ENCODE measurements around the gene DEGS1. TPM values are rescaled to one million over a fixed set of nuclear protein-coding genes. Genes with fewer than 3 reads are reported as not detected.

The DEGS1 gene
- total RNA-seq, 1 donor from 2014 or later = 88.1 TPM

DNA sequence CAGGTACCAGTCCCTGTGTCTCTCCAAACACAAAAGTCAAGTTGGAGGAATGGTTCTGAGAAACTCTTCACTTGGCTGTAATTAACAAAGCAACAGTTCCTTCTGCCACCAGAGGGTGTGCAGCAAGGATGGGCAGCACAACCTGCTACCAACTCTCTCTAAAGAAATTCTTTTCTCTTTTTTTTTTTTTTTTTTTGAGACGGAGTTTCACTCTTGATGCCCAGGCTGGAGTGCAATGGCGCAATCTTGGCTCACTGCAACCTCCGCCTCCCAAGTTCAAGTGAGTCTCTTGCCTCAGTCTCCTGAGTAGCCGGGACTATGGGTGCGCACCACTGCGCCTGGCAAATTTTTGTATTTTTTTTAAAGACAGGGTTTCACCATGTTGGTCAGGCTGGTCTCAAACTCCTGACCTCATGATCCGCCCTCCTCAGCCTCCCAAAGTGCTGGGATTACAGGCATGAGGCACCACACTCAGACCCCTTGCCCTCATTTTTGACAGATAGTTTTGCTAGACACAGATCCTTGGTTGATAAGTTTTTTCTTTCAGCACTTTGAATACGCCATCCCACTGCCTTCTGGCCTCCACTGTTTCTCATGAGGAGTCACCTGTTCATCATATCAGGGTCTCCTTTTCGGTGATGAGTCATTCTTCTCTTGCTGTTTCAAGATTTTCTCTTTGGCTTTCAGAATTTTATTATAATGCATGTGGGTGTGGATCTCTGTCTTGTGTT lies 12.1 kb upstream of the DEGS1 start:
- TF ChIP-seq, protein P1, sequence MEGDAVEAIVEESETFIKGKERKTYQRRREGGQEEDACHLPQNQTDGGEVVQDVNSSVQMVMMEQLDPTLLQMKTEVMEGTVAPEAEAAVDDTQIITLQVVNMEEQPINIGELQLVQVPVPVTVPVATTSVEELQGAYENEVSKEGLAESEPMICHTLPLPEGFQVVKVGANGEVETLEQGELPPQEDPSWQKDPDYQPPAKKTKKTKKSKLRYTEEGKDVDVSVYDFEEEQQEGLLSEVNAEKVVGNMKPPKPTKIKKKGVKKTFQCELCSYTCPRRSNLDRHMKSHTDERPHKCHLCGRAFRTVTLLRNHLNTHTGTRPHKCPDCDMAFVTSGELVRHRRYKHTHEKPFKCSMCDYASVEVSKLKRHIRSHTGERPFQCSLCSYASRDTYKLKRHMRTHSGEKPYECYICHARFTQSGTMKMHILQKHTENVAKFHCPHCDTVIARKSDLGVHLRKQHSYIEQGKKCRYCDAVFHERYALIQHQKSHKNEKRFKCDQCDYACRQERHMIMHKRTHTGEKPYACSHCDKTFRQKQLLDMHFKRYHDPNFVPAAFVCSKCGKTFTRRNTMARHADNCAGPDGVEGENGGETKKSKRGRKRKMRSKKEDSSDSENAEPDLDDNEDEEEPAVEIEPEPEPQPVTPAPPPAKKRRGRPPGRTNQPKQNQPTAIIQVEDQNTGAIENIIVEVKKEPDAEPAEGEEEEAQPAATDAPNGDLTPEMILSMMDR (IDR thresholded peaks at IDR 0.05; ENCODE audit: unreplicated experiment) = peak; percentile 51
- Mint-ChIP-seq H3K9me3 (ENCODE audit: unreplicated experiment) (no peaks in the 10 kb centered on the region), H3K27me3 (ENCODE audit: unreplicated experiment) (peaks cover 5% of the 10 kb centered on the region), H3K4me3 (ENCODE audit: unreplicated experiment) (no peak overlapping the region), H3K27ac (ENCODE audit: unreplicated experiment) (no peak overlapping the region), H3K4me1 (ENCODE audit: unreplicated experiment) (peaks cover 3% of the 10 kb centered on the region), H3K36me3 (ENCODE audit: low read depth, unreplicated experiment) (peaks cover 4% of the 10 kb centered on the region)
- DNase-seq (ENCODE audit: low spot score) = no peak

DNA sequence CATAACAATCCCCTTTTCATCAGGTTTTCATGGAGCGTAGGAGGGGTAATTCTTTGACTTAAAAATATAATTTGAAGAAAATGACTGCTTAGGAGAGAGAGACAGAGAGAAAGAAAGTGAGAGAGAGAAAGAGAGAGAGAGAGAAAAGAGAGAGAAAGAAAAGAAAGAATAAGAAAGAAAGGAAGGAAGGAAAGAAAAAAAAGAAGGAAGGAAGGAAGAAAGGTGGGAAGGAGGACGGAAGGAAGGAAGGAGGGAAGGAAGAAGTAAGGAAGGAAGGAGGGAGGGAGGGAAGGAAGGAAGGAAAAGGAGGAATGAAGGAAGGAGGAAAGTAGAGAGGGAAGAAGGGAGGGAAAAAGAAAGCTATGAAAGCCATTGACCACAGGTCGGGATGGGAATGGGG lies 10.8 kb upstream of the DEGS1 start:
- Mint-ChIP-seq H3K4me1 (ENCODE audit: unreplicated experiment) (peaks cover 3% of the 10 kb centered on the region), H3K36me3 (ENCODE audit: low read depth, unreplicated experiment) (peaks cover 4% of the 10 kb centered on the region), H3K27me3 (ENCODE audit: unreplicated experiment) (peaks cover 5% of the 10 kb centered on the region), H3K4me3 (ENCODE audit: unreplicated experiment) (no peak overlapping the region), H3K9me3 (ENCODE audit: unreplicated experiment) (no peaks in the 10 kb centered on the region), H3K27ac (ENCODE audit: unreplicated experiment) (no peak overlapping the region)
- TF ChIP-seq, protein P1 (IDR thresholded peaks at IDR 0.05; ENCODE audit: unreplicated experiment) = no peak
- no peak for DNase-seq (ENCODE audit: low spot score)

DNA sequence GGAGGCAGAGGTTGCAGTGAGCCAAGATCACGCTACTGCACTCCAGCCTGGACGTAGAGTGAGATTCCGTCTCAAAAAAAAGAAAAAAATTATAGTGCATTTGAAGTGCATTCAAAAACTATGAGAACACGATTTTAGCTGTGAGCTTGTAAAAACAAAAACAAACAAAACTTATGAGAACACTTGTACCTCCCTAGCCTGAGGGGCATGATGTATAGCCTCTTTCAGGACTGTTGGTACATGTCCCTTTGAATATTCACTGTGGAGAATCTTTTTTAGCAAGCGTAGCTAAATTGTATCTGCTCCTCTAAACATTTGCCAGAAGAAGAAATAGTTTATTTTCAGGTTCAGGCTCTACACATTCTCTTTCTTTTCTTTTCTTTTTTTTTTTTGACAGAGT lies 9.5 kb upstream of the DEGS1 start:
- peaks cover 5% of the 10 kb centered on the region for H3K27me3 Mint-ChIP-seq (ENCODE audit: unreplicated experiment)
- H3K9me3 Mint-ChIP-seq (ENCODE audit: unreplicated experiment) = no peaks in the 10 kb centered on the region
- H3K27ac Mint-ChIP-seq (ENCODE audit: unreplicated experiment) = no peak overlapping the region
- TF ChIP-seq, protein P1 (IDR thresholded peaks at IDR 0.05; ENCODE audit: unreplicated experiment) = no peak
- no peak for DNase-seq (ENCODE audit: low spot score)
- peaks cover 3% of the 10 kb centered on the region for H3K4me1 Mint-ChIP-seq (ENCODE audit: unreplicated experiment)
- H3K36me3 Mint-ChIP-seq (ENCODE audit: low read depth, unreplicated experiment) = peaks cover 4% of the 10 kb centered on the region
- no peak overlapping the region for H3K4me3 Mint-ChIP-seq (ENCODE audit: unreplicated experiment)

DNA sequence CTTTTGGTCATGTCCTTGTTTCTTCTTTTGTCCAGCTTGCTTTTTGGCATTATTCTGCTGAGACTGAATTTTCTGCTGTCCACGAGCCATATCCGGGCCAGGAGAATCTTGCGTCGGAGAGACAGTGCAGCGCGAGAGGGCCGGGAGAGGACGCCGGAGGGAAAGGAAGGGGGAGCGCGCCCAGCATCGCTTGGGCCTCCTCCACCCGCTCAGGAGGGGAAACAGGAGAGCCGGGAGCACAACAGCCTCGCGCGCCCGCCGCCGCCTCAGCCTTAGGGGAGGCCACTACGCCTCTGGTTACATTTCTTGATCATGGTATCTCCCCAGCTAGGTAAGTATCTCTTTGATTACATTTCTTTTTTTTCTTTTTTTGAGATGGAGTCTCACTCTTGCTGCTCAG lies 7.4 kb upstream of the DEGS1 start:
- Mint-ChIP-seq H3K36me3 (ENCODE audit: low read depth, unreplicated experiment) (no peaks in the 10 kb centered on the region), H3K27ac (ENCODE audit: unreplicated experiment) (no peak overlapping the region), H3K4me1 (ENCODE audit: unreplicated experiment) (no peaks in the 10 kb centered on the region), H3K9me3 (ENCODE audit: unreplicated experiment) (no peaks in the 10 kb centered on the region), H3K27me3 (ENCODE audit: unreplicated experiment) (peaks cover 1% of the 10 kb centered on the region), H3K4me3 (ENCODE audit: unreplicated experiment) (peak overlapping the region; percentile 34)
- TF ChIP-seq, protein P1 (IDR thresholded peaks at IDR 0.05; ENCODE audit: unreplicated experiment) = no peak
- DNase-seq (ENCODE audit: low spot score) = peak; percentile 66

DNA sequence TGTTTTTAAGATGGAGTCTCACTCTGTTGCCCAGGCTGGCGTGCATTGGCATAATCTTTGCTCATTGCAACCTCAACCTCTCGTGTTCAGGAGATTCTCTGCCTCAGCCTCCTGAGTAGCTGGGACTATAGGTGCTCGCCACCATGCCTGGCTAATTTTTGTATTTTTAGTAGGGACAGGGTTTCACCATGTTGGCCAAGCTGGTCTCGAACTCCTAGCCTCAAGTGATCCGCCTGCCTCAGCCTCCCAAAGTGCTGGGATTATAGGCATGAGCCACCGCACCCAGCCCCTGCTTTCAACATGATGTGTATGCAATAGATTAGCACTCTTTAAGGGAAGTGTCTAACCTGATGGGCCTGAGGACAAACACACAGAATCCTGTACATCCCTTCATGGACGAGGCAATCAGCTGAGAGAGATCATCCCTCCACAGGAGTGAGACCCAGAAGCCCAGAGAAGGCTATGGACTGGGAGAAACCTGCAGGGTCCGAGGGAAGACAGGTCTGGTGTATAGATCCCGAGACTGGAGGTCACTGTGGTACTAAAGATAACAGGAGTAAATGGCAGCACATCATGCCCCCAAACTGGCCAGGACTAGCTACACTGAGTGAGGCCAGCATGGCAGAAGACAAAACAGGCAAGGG lies 5.6 kb upstream of the DEGS1 start:
- H3K27ac Mint-ChIP-seq (ENCODE audit: unreplicated experiment) = no peak overlapping the region
- H3K9me3 Mint-ChIP-seq (ENCODE audit: unreplicated experiment) = no peaks in the 10 kb centered on the region
- H3K4me3 Mint-ChIP-seq (ENCODE audit: unreplicated experiment) = no peak overlapping the region
- peaks cover 4% of the 10 kb centered on the region for H3K4me1 Mint-ChIP-seq (ENCODE audit: unreplicated experiment)
- TF ChIP-seq, protein P1 (IDR thresholded peaks at IDR 0.05; ENCODE audit: unreplicated experiment) = no peak
- no peaks in the 10 kb centered on the region for H3K27me3 Mint-ChIP-seq (ENCODE audit: unreplicated experiment)
- DNase-seq (ENCODE audit: low spot score) = no peak
- no peaks in the 10 kb centered on the region for H3K36me3 Mint-ChIP-seq (ENCODE audit: low read depth, unreplicated experiment)
